ENCODE measurements around the gene PRELID3B. TPM values are rescaled to one million over a fixed set of nuclear protein-coding genes. Genes with fewer than 3 reads are reported as not detected.

The PRELID3B gene
- total and polyA plus RNA-seq, 2 of the 8 experiments (the other 6 are each of a cell fraction or from before 2014, with no cell fraction given): 8.1 to 50.5 TPM

DNA sequence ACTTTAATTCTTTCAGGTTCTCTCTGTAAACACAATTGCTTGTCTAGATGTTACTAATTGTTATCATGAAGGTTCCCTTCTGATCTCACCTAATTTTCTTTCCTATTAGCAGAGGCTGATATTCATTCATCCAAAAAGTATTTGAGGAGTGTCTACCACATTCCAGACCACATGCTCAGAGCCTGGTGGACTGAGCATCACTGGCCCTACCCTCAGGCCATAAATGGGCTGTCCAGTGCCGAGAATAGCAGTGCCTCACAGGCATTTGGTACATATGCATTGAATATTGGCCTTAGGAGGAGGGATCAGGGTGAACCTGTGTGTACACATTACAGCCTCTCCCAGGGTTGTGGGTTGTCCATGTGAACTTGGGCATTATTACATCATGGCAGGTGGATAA is 40.4 kb upstream of the PRELID3B start (continued):
- TF ChIP-seq, protein P1, sequence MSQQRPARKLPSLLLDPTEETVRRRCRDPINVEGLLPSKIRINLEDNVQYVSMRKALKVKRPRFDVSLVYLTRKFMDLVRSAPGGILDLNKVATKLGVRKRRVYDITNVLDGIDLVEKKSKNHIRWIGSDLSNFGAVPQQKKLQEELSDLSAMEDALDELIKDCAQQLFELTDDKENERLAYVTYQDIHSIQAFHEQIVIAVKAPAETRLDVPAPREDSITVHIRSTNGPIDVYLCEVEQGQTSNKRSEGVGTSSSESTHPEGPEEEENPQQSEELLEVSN (IDR thresholded peaks at IDR 0.05): no peak
- no peak for TF ChIP-seq FOSL1 (IDR thresholded peaks at IDR 0.05; ENCODE audit: insufficient read depth, low read depth, low read length)
- TF ChIP-seq ASH2L (IDR thresholded peaks at IDR 0.05; ENCODE audit: low read length): no peak
